Fibroblast of villous mesenchyme (primary cell): Measurements from ENCODE around the gene EHBP1. TPM values are rescaled to one million over a fixed set of nuclear protein-coding genes. Genes with fewer than 3 reads are reported as not detected.

Source experiments
- DNase-seq: peaks from one replicate; pipeline ENCODE4 v3.0.0-alpha.2; 2010; ENCODE audit warnings: low read depth
- H3K4me3 ChIP-seq: 2 replicates; pipeline ENCODE4 v1.5.1; 2011; ENCODE audit warnings: low read depth, mild to moderate bottlenecking, low read length
- total RNA-seq: library from RNA; depleted of rRNA; stranded (reverse); fragments of >200 nt; gene quantifications from 2 replicates; pipeline ENCODE4 v1.2.3, GENCODE V29; 2012
- TF ChIP-seq, protein P1 (sequence below): IDR thresholded peaks from 2 replicates; pipeline ENCODE4 v1.5.1; 2012; ENCODE audit warnings: low read depth, mild to moderate bottlenecking, low read length; ENCODE audit not compliant: insufficient read depth

EHBP1 gene
- total RNA-seq, 1 donor: 140 TPM

DNA sequence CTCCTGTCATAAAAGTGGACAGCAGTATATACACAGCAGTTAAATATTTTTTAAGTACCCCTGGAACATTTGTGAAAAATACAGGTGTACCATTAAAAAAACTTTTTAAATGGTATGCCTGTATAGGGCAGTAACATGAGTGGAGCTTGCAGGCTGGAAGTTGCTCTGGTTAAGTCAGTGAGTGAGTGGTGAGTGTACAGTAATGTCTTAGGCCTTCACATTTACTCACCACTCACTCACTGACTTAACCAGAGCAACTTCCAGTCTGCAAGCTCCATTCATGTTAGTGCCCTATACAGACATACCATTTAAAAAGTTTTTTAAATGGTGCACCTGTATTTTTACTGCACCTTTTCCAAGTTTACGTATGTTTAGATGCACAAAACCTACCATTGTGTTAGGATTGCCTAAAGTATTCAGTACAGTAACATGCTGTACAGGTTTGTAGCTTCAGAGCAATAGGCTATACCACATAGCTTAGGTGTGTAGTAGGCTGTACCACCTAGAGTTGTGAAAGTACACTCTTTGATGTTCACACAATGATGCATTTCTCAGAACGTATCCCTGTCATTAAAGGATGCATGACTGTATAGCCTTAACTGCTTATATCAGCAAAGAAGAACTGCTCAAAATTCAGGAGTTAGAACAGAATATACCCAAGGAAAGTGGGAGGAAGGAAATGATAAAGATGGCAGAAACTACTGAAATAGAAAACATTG lies 112.6 kb downstream of the EHBP1 start:
- TF ChIP-seq, protein P1, sequence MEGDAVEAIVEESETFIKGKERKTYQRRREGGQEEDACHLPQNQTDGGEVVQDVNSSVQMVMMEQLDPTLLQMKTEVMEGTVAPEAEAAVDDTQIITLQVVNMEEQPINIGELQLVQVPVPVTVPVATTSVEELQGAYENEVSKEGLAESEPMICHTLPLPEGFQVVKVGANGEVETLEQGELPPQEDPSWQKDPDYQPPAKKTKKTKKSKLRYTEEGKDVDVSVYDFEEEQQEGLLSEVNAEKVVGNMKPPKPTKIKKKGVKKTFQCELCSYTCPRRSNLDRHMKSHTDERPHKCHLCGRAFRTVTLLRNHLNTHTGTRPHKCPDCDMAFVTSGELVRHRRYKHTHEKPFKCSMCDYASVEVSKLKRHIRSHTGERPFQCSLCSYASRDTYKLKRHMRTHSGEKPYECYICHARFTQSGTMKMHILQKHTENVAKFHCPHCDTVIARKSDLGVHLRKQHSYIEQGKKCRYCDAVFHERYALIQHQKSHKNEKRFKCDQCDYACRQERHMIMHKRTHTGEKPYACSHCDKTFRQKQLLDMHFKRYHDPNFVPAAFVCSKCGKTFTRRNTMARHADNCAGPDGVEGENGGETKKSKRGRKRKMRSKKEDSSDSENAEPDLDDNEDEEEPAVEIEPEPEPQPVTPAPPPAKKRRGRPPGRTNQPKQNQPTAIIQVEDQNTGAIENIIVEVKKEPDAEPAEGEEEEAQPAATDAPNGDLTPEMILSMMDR: no peak
- DNase-seq: no peak
- H3K4me3 ChIP-seq: no peak overlapping the region

GRCh38 chr2:62822549-62822948 lies 117.0 kb downstream of the EHBP1 start:
- TF ChIP-seq, protein P1: no peak
- DNase-seq: no peak
- no peak overlapping the region for H3K4me3 ChIP-seq

GRCh38 chr2:62824388-62824787 lies 118.9 kb downstream of the EHBP1 start:
- TF ChIP-seq, protein P1: no peak
- no peak overlapping the region for H3K4me3 ChIP-seq
- no peak for DNase-seq

DNA sequence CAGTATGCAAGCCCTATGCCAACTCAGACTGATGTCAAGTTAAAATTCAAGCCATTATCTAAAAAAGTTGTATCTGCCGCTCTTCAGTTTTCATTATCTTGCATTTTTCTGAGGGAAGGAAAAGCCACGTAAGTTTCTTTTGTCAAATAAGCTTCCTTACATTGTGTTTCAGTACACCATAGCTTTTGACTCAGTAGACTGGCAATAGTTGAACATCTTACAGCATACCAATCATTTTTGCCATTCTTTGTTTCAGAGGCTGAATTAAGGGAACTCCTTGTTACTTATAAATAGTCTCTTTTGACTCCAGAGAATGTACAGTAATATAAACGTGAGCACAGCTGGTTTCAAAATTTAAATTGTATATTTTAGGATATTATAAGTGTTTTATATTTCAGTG lies 120.6 kb downstream of the EHBP1 start:
- no peak for DNase-seq
- TF ChIP-seq, protein P1: no peak
- no peak overlapping the region for H3K4me3 ChIP-seq

- DNase-seq: no peak
- TF ChIP-seq, protein P1: no peak
- no peak overlapping the region for H3K4me3 ChIP-seq
Measured at GRCh38 chr2:62826953-62827675, 121.6 kb downstream of the EHBP1 start.

DNA sequence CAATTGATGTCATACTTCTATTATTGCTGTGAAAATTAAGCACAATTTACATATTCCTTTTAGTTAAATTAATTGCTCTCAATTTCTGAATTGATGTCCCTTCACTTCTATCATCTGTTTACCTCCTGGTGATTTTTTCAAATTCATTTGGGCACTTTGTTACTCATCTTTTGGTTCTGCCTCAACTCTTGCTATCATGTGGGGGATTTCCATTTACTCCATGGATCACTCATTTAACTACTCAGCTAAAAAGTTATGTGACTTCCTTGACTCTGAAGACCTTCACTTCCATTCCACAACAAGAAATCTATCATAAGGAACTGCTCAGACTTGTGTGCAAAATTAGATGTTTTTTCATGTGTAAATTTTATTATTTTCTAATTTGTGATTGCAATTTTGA lies 126.2 kb downstream of the EHBP1 start:
- DNase-seq: no peak
- TF ChIP-seq, protein P1: no peak
- no peak overlapping the region for H3K4me3 ChIP-seq
